ENCODE measurements around the gene ATOSA. TPM values are rescaled to one million over a fixed set of nuclear protein-coding genes. Genes with fewer than 3 reads are reported as not detected.

ATOSA gene
- total RNA-seq, 1 experiment from 2014 or later, result 5.8 TPM

GRCh38 chr15:52727815-52728214 lies 48.6 kb upstream of the ATOSA start:
- Mint-ChIP-seq H3K36me3 (ENCODE audit: insufficient read depth in 1 of 3, low read depth in 3 of 3) (peaks cover 0 to 8% (median 0%) of the 10 kb centered on the region in 3 experiments; a peak in 3 of 7 replicates), H3K27ac (no peak overlapping the region; a peak in 1 of 7 replicates), H3K4me1 (peaks cover 5 to 10% of the 10 kb centered on the region in 2 experiments), H3K9me3 (peaks cover 1 to 6% of the 10 kb centered on the region in 2 experiments), H3K27me3 (ENCODE audit: low read depth) (no peaks in the 10 kb centered on the region; the same call in 1 of the 2 replicates), H3K4me3 (no peak overlapping the region)
- H2AFZ ChIP-seq (ENCODE audit: low read length), result no peak overlapping the region
- H2BK120ac ChIP-seq (ENCODE audit: low read depth, low read length, poor library complexity, severe bottlenecking), result no peak overlapping the region
- TF ChIP-seq CTCF (conservative IDR thresholded peaks at IDR 0.05), result no peak
- no peak overlapping the region for H3K9ac ChIP-seq (ENCODE audit: extremely low read depth, insufficient read length, low read length)
- no peak overlapping the region for H3K18ac ChIP-seq (ENCODE audit: insufficient read length, low read depth, low read length)
- no peaks in the 10 kb centered on the region for H3K23me2 ChIP-seq (ENCODE audit: insufficient read length, low read depth, low read length, poor library complexity, severe bottlenecking)
- no peaks in the 10 kb centered on the region for H3K9me3 ChIP-seq (ENCODE audit: control insufficient read depth, low read depth, low read length)
- H4K5ac ChIP-seq (ENCODE audit: insufficient read length, low read depth, low read length), result no peak overlapping the region
- H3K4me2 ChIP-seq (ENCODE audit: insufficient read depth, insufficient read length, low read length), result no peak overlapping the region
- H2BK5ac ChIP-seq (ENCODE audit: insufficient read length, low read length), result no peak overlapping the region
- no peak overlapping the region for H3K23ac ChIP-seq (ENCODE audit: insufficient read length, low read depth, low read length)
- H3K4me1 ChIP-seq (ENCODE audit: insufficient read depth, low read length), result no peaks in the 10 kb centered on the region; the same call in 1 of the 2 replicates
- no peak for DNase-seq
- no peak overlapping the region for H2BK20ac ChIP-seq (ENCODE audit: low read depth, low read length, poor library complexity, severe bottlenecking)
- H4K91ac ChIP-seq (ENCODE audit: insufficient read length, low read depth, low read length), result no peak overlapping the region
- no peaks in the 10 kb centered on the region for H3K79me2 ChIP-seq (ENCODE audit: insufficient read depth, low read length)
- no peak overlapping the region for H2BK15ac ChIP-seq (ENCODE audit: low read depth, low read length)
- no peak overlapping the region for H4K8ac ChIP-seq (replicated peaks; ENCODE audit: insufficient read length, low read depth, low read length)
- no peaks in the 10 kb centered on the region for H3K27me3 ChIP-seq (ENCODE audit: insufficient read depth, low read length)
- no peaks in the 10 kb centered on the region for H3K79me1 ChIP-seq (ENCODE audit: insufficient read depth, low read depth, low read length, poor library complexity, severe bottlenecking)
- no peak overlapping the region for H3K56ac ChIP-seq (ENCODE audit: insufficient read length, low read depth, low read length)
- H3K4ac ChIP-seq (ENCODE audit: low read depth, low read length), result no peak overlapping the region
- H3K27ac ChIP-seq (ENCODE audit: insufficient read length, low read depth, low read length), result no peak overlapping the region
- no peak overlapping the region for H3T11ph ChIP-seq (ENCODE audit: low read length)
- H4K20me1 ChIP-seq (ENCODE audit: control insufficient read depth, insufficient read depth, insufficient read length), result no peaks in the 10 kb centered on the region
- H3K14ac ChIP-seq (ENCODE audit: insufficient read depth, low read length), result no peak overlapping the region
- no peak overlapping the region for H2BK12ac ChIP-seq (ENCODE audit: insufficient read length, low read depth, low read length)
- H2AK5ac ChIP-seq (ENCODE audit: insufficient read length, low read length), result no peak overlapping the region
- WGBS (ENCODE audit: extremely low coverage, insufficient read length, low lambda C conversion rate), result no CpG with 5 or more reads among the region's 3 CpGs
